Ecto neural progenitor cell (in vitro differentiated cells): ENCODE data around the gene EEPD1.

Experiments
- DNase-seq: peaks from one replicate; pipeline ENCODE4 v3.0.0-alpha.2; 2018; ENCODE audit warnings: low spot score

The EEPD1 gene

DNA sequence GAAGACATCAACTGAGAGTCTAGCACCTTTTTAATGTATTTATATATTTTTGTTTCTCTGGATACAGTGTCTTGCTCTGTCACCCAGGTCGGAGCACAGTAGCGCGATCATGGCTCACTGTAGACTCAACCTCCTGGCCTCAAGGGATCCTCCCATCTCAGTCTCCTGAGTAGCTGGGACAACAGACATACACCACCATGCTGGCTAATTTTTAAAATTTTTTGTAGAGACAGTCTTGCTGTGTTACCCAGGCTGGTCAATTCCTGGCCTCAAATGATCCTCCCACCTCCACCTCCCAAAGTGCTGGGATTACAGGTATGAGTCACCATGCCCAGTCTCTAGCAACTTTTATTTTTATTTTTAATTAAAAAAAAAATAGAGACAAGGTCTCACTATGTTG is 185.2 kb downstream of the EEPD1 start:
- DNase-seq: no peak

DNA sequence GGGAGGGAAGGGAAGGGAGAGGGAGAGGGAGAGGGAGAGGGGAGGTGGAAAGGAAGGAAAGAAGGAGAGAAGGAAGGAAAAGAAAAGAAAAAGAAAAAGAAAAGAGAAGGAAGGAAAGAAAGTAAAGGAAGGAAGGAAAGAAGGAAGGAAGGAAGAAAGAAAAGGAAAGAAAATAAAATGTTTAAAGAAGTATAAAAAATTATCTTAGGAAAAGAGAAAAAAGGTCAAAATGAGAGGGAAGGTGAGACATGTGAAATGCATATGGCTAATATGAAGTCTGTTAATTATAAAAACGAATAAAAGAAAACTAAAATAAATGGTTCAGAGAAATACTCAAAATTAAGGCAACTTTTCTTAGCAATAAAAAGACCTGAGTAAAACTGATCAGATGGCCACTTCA is 190.5 kb downstream of the EEPD1 start:
- DNase-seq: no peak

DNA sequence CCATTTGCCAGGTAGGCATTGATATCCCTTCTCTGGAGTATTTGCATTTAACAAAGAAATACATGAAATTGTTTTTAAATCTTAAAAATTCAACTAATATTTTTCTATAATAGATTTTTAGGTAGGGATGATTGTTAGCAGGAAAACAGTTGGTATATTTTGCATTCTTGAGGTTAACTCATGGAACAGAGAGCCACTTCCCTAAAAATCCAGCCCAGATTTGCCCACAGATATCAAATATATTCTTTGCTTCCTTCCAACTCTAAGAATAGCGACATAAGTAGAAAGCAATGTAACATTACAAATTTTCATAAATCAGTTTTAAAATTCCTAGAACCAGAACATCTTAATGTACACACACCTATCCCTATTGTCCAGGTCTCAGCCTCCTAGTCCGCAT is 191.6 kb downstream of the EEPD1 start:
- DNase-seq: no peak

GRCh38 chr7:36346260-36346831 is 193.3 kb downstream of the EEPD1 start:
- DNase-seq: no peak

- DNase-seq: no peak
Measured at GRCh38 chr7:36348256-36348655, 195.2 kb downstream of the EEPD1 start.

DNA sequence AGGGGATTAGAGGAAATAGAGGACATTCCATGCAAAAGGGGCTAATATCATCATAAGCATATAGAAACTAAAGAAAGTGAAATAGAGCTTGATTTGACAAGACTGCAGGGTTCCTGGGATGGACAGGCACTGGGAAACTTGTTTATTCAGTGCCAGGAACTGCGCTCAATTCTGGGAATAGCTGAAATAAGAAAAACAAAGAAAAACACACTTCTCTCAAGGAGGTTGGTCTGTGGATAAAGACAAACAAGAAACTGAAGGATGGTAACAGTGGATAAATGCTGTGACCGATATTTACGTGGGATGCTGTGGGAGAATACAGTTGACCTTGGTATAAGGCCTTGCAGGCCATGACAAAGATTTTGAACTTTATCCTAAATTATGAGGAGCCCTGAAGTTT is 195.7 kb downstream of the EEPD1 start:
- DNase-seq: no peak

- DNase-seq: no peak
Measured at GRCh38 chr7:36349626-36350025, 196.6 kb downstream of the EEPD1 start.
